NT2/D1 (cell line): ENCODE measurements around the gene DDX25.

ENCODE experiments used
- SUZ12 ChIP-seq: IDR thresholded peaks from 2 replicates; pipeline ENCODE4 v1.6.1; 2011; ENCODE audit not compliant: insufficient read length, insufficient read depth; ENCODE audit errors: extremely low read depth
- YY1 ChIP-seq: IDR thresholded peaks from 2 replicates; pipeline ENCODE4 v1.6.1; 2011; ENCODE audit not compliant: insufficient read length, insufficient read depth

DNA sequence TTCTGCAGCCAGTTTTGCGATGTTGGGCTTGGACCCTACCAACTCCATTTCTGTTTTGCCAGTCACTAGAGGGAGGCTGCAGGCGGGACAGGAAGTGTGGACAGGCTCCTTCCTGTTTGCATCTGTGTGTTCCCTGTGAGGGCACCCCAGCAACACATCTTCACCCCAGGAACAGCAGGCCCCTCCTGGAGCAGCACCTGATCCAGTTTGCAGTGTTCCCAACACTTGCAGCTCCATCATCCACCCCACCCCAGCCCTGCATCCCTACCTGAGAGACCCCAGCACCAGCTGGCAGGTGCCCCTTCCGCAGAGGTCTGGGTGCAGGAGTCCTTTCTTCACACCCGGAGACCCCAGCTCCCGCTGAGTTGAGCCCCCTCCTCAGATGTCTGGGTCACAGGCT lies 34.1 kb downstream of the DDX25 start:
- TF ChIP-seq YY1 (no peak), SUZ12 (no peak)
